ENCODE data around the gene ZBTB20.

The ZBTB20 gene

GRCh38 chr3:114466251-114466650 lies 680.8 kb downstream of the ZBTB20 start:
- Histone ChIP-seq H4K20me1 (ENCODE audit: insufficient read depth, low read length) (no peaks in the 10 kb centered on the region), H2AFZ (ENCODE audit: low read length) (no peak overlapping the region), H3K4me3 (ENCODE audit: low read length) (no peak overlapping the region), H3K9ac (ENCODE audit: low read length) (no peak overlapping the region), H3K36me3 (replicated peaks; ENCODE audit: insufficient read depth, low read length) (no peaks in the 10 kb centered on the region), H3K79me2 (ENCODE audit: low read length) (no peaks in the 10 kb centered on the region), H3K9me2 (replicated peaks; ENCODE audit: insufficient read depth, low read length) (no peaks in the 10 kb centered on the region), H3K27ac (ENCODE audit: low read length) (no peak overlapping the region), H3F3A (ENCODE audit: insufficient read depth, low read length) (no peaks in the 10 kb centered on the region), H3K4me1 (ENCODE audit: low read length) (no peaks in the 10 kb centered on the region), H3K27me3 (replicated peaks; ENCODE audit: insufficient read depth, low read length) (no peaks in the 10 kb centered on the region), H3K4me2 (ENCODE audit: low read depth, low read length) (no peak overlapping the region), H3K9me3 (replicated peaks; ENCODE audit: insufficient read depth, low read length) (no peaks in the 10 kb centered on the region)
- TF ChIP-seq CTCF (IDR thresholded peaks at IDR 0.05; ENCODE audit: low read length): no peak
- no peak for TF ChIP-seq EZH2 (optimal IDR thresholded peaks at IDR 0.05; ENCODE audit: low read depth, low read length)
- TF ChIP-seq EZH2phosphoT487 (IDR thresholded peaks at IDR 0.05; ENCODE audit: low read length): no peak
- no peak for DNase-seq

- no peak overlapping the region for H3K27ac ChIP-seq (ENCODE audit: low read length)
- H3K79me2 ChIP-seq (ENCODE audit: low read length): no peaks in the 10 kb centered on the region
- H3K9me3 ChIP-seq (replicated peaks; ENCODE audit: insufficient read depth, low read length): no peaks in the 10 kb centered on the region
- no peak overlapping the region for H3K4me3 ChIP-seq (ENCODE audit: low read length)
- no peak overlapping the region for H3K9ac ChIP-seq (ENCODE audit: low read length)
- H2AFZ ChIP-seq (ENCODE audit: low read length): no peak overlapping the region
- no peak for DNase-seq
- H3K36me3 ChIP-seq (replicated peaks; ENCODE audit: insufficient read depth, low read length): no peaks in the 10 kb centered on the region
- peaks cover 13% of the 10 kb centered on the region for H3K4me1 ChIP-seq (ENCODE audit: low read length)
- TF ChIP-seq EZH2 (optimal IDR thresholded peaks at IDR 0.05; ENCODE audit: low read depth, low read length): no peak
- TF ChIP-seq CTCF (IDR thresholded peaks at IDR 0.05; ENCODE audit: low read length): no peak
- no peak for TF ChIP-seq EZH2phosphoT487 (IDR thresholded peaks at IDR 0.05; ENCODE audit: low read length)
- no peaks in the 10 kb centered on the region for H3F3A ChIP-seq (ENCODE audit: insufficient read depth, low read length)
- 0 out of 2 replicates have a peak, but pooled peaks cover 2% of the 10 kb centered on the region for H3K27me3 ChIP-seq (replicated peaks; ENCODE audit: insufficient read depth, low read length)
- H4K20me1 ChIP-seq (ENCODE audit: insufficient read depth, low read length): no peaks in the 10 kb centered on the region
- H3K9me2 ChIP-seq (replicated peaks; ENCODE audit: insufficient read depth, low read length): no peaks in the 10 kb centered on the region
- H3K4me2 ChIP-seq (ENCODE audit: low read depth, low read length): no peak overlapping the region
Measured at GRCh38 chr3:114464548-114464947, 682.5 kb downstream of the ZBTB20 start.

DNA sequence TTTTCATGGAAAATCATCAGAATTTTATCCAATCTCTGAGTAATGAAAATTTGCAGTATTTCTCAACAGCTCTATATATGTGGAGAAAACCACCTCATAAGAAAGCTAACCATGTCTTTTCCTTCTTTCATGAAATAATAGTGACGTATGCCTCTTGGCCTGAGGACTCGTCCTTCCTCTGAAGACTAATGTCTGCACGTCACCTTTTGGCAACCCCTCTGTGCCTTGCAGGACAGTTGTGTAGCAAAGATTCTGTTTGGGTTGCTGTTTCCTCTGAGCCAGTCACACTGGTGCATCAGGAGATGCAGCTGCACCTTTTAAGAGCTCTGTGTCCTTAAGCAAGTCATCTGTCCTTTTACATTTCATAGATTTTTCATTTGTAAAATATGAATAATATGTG lies 684.3 kb downstream of the ZBTB20 start:
- H3K4me2 ChIP-seq (ENCODE audit: low read depth, low read length): no peak overlapping the region
- H3K27ac ChIP-seq (ENCODE audit: low read length): no peak overlapping the region
- peaks cover 13% of the 10 kb centered on the region for H3K4me1 ChIP-seq (ENCODE audit: low read length)
- no peak overlapping the region for H3K4me3 ChIP-seq (ENCODE audit: low read length)
- H3K79me2 ChIP-seq (ENCODE audit: low read length): no peaks in the 10 kb centered on the region
- H4K20me1 ChIP-seq (ENCODE audit: insufficient read depth, low read length): no peaks in the 10 kb centered on the region
- 0 out of 2 replicates have a peak, but pooled peaks cover 5% of the 10 kb centered on the region for H3K27me3 ChIP-seq (replicated peaks; ENCODE audit: insufficient read depth, low read length)
- H3K9me3 ChIP-seq (replicated peaks; ENCODE audit: insufficient read depth, low read length): no peaks in the 10 kb centered on the region
- TF ChIP-seq EZH2phosphoT487 (IDR thresholded peaks at IDR 0.05; ENCODE audit: low read length) (no peak), EZH2 (optimal IDR thresholded peaks at IDR 0.05; ENCODE audit: low read depth, low read length) (no peak), CTCF (IDR thresholded peaks at IDR 0.05; ENCODE audit: low read length) (no peak)
- no peaks in the 10 kb centered on the region for H3F3A ChIP-seq (ENCODE audit: insufficient read depth, low read length)
- no peaks in the 10 kb centered on the region for H3K36me3 ChIP-seq (replicated peaks; ENCODE audit: insufficient read depth, low read length)
- DNase-seq: no peak
- H3K9me2 ChIP-seq (replicated peaks; ENCODE audit: insufficient read depth, low read length): no peaks in the 10 kb centered on the region
- no peak overlapping the region for H3K9ac ChIP-seq (ENCODE audit: low read length)
- no peak overlapping the region for H2AFZ ChIP-seq (ENCODE audit: low read length)

Data from MM.1S (cell line).